HG03196 (cell line): Measurements from ENCODE around the gene RICTOR.

ENCODE experiments used
- ATAC-seq: cut with Tn5 transposase; IDR thresholded peaks from one replicate; pipeline ENCODE4 v1.9.1; 2021; ENCODE audit not compliant: unreplicated experiment

The RICTOR gene

DNA sequence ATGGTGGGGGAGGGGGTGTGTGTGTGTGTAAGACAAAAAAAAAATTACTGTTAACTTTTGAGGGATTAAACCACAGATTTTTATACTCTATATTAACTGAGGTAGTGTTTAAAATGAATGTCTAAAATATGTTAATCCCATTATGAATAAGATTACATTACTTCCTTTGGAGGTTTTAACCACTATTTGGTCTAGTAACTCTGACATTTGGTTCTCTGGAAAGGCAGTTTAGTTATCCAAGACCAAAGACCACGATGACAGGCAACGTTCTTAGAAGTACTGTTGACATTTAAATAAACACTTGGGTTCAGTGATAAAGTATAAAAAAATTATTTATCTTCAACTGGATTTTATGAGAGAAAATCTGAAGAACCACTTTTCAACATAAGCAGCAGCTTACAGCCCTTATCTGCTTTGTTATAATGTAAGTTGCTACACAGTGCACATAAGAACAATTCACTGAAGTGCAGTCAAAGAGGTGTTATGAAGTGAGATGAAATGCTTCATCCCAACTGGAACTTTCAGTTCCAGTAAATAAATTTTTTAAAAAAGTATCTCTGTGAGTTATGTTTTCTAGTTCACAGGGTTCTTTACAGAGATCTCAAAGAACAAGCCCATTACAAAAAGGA is 133.9 kb downstream of the RICTOR start:
- ATAC-seq = no peak

DNA sequence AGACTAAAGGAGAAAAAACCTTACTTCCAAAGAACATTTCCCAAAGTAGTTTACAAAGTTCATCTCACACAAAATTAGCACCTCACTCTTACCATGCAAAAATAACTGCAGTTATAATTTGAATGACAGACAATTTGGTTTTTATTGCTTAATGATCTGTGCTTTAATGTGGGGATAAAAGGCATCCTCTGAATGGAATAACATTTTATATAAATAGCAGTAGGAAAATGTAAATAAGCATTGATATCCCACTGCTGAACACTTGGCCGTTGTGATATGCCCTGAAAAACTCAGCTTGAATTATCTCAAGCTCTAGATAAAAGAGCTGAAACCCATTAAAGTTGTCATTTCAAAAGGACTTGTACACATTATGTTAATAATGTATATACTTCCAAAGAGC is 135.2 kb downstream of the RICTOR start:
- ATAC-seq = no peak

DNA sequence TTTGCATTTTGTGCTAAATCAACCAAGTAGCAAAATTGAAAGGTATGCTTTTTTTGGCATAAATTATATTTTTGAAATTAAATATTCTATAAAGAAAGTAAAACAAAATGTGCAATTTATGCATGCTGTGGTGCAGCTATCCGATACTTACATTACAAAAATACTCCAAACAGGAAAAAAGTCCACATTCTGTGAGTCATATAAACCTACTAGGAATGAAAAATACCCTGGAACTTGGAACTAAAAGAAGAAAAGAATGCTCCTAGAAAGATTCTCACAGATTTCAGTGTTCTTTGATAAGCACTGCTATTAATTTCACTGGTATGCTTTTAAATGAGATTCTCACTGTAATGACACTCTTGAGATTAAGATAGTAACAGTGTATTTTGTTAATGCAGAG is 135.8 kb downstream of the RICTOR start:
- no peak for ATAC-seq

DNA sequence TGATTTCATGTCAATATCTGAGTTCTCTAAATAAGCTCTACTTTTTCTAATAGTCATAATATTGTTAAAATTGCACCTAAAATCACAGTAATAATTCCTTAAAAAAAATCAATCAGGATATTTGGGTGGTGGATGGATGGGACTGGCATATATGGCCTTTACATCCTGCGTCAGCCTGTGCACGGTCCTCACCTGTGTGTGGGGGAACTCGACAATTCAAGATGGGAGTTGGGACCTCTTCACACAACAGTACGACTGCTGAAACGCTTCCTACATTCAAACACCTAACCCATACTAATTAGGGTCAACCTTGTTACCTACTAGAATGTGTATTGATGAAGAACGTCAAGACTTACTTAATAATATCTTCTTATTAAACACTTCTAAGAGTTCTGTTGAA is 137.9 kb downstream of the RICTOR start:
- ATAC-seq = no peak

DNA sequence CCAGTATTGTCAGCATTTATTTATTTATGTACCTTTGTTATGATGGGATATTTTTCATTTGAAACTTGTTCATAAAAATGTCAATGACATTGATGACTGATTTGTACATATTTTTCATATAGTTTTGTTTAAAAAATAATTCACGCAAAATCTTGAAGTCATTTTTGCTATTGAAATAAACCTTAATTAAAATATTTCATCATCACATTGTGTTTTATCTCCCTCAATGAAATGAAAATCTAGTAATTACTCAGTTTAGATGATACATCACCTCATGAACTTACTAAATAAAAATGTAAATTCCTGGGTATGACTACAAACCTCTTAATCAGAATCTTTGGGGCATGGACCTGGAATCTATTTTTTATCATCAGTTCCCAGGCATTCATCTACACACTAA is 138.8 kb downstream of the RICTOR start:
- no peak for ATAC-seq

DNA sequence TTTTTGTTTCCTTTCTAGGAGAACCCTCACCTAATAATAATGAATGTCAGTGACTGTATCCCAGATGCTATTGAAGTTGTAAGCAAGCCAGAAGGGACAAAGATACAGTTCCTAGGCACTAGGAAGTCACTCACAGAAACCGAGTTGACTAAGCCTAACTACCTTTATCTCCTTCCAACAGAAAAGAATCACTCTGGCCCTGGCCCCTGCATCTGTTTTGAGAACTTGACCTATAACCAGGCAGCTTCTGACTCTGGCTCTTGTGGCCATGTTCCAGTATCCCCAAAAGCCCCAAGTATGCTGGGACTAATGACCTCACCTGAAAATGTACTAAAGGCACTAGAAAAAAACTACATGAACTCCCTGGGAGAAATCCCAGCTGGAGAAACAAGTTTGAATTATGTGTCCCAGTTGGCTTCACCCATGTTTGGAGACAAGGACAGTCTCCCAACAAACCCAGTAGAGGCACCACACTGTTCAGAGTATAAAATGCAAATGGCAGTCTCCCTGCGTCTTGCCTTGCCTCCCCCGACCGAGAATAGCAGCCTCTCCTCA is 141.3 kb downstream of the RICTOR start:
- ATAC-seq = no peak

DNA sequence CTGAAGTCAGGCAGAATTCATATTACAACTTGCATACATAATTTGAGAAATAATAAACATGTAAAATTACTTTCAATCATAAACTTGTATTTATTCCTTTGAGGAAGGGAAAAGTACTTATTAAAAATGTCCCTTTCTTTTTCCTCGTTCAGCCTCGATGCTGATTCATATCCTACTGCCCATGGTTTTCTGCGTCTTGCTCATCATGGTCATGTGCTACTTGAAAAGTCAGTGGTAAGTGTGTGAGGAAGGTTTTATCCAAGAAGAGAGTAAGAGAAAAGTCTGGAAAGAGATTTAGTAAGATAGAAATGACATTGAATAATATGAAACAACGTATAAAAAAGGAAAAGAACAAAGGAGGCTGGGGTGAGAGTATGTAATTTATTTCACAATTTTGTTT is 142.5 kb downstream of the RICTOR start:
- ATAC-seq = no peak

DNA sequence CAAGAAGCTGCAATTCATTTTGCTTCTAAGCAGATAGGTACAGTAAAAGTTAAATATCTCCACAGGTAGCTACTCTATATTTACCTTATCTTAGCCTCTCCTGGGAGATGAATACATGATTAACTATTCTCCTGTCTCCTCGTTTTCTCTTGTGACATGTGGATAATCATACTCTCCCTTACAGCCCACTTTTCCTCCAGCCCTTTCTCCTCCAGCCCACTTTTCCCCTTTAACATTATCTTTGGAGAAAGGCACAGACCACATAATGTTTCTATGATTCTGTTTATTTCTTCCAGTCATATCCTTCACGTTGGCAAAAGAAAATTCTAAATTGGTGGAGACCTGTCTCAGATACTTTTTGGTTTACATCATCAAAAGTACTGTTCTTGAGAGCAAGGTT is 144.4 kb downstream of the RICTOR start:
- ATAC-seq = no peak

DNA sequence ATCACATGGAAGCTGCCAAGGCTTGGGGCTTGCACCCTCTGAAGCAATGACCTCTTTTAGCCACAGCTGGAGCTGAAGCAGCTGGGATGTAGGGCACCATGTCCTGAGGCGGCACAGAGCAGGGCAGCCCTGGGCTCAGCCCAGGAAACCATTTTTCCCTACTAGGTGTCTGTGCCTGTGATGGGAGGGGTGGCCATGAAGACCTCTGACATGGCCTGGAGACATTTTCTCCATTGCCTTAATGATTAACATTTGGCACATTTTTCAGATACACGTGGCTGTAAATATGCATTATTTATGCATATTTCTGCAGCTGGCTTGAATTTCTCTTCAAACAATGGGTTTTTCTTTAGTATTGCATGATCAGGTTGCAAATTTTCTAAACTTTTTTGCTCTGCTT is 146.7 kb downstream of the RICTOR start:
- ATAC-seq = no peak

DNA sequence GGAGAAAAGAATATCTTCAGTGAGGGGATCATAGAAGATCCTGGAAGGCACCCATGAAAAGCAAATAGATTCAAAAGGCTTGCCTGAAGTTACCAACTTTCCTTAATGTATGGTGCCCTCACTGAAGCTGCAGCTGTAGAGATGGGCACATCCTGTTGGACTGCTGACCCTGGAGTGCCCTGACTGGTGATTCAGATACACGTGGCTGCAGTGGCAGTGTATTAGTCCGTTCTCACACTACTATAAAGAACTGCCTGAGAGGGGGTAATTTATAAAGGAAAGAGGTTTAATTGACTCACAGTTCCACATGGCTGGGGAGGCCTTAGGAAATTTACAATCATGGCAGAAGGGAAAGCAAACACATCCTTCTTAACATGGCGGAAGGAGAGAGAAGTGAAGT is 148.1 kb downstream of the RICTOR start:
- ATAC-seq = no peak

DNA sequence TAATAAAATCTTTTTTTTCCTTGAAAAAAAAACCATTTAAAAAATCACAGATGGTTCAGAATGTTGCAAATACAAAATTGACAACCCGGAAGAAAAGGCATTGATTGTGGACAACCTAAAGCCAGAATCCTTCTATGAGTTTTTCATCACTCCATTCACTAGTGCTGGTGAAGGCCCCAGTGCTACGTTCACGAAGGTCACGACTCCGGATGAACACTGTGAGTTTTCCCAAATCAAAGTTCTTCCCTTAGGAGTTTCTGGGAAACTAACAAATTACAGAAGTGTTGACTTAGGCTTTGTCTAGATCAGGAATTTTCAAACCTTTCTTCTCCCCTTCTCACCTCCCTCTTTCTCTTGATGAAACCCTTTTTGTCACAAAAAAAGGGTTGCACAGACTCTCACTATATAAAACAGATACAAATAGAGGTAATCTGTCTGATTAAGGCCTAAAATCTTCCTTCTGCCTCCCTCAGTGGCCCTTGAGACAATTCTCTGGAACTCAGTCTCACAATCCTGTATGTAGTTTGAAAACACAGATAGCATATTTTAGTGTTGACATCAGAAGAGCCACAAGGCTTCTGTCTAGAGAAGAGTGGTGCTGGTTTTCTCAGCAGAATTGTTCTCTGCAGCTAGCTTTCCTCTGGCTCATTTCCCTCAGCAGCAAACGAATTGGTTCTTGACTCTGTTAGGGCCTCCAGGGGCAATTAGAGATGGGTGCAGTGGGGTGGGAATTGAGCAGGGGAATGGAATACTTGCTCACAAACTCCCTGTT is 148.9 kb downstream of the RICTOR start:
- ATAC-seq = no peak

DNA sequence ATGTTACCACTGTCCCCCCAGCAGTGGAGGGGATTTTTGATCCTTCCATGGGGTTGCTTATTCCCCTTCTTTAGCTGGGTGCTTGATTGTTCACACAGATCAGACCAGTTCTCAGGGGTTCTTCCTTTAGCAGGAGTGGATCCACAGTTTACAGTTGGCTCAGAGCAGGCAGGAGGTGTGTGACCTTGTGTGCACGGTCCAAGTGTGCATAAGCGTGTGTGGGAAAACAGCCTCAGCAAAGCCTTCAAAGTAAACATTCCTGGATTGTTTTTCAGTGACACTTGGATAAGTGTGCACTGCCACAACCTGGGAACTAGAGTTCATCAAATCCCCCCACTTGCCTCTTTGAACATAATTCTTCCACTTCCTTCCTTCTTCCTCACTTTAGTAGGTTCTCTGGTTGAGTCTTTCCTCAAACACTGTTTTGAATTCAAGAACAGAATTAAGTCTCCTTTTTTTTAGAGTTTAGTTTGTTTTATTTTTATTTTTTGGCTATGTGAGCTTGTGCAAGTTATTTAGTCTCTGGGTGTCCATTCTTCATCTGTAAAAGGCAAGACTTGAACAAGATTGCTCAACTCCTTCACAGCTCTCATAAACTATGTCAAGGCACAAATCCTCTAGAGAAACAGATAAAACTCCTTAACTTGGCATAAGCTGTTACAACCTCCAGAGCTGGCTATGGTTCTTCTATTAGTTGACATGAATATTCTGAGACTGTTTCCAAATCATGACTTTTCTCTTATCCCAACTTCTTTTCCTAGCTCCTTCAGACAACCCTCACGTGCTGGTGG is 150.3 kb downstream of the RICTOR start:
- ATAC-seq = no peak

DNA sequence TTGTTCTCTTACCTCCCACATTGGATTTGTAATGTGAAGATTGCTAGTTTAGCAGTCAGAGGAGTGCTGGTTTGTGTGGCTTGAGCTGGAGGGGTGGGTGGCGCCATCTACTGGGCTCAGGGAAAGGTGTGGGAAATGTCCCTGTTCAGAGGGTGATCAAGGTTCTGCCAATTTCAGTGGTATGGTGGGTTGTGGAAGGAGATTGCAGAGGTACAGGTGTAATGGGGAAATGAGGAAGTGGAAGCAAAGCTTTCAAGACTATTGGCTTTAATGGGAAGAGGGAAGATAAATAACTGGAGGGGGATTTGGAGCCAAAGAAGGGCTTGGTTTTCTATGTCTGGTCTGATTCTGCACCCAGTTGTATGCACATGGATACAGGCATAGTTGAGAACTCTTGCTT is 152.0 kb downstream of the RICTOR start:
- ATAC-seq = no peak

DNA sequence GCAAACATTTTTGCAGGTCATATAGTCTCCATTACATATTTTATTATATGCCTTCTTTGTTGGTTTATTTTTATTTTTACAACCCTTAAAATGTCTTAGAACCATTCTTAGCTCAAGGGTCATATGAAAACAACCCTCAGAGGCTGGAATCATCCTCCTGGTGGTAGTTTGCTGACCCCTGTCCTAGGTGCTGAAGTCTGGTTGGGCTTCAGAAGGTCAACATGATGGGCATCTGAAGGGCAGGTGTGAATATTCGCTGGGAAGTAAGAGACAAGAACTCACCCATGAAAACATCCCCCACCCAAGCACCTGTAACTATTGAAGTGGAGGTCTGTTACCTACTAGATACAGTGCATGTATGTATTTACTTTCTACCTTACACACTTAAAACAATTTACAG is 153.0 kb downstream of the RICTOR start:
- no peak for ATAC-seq

DNA sequence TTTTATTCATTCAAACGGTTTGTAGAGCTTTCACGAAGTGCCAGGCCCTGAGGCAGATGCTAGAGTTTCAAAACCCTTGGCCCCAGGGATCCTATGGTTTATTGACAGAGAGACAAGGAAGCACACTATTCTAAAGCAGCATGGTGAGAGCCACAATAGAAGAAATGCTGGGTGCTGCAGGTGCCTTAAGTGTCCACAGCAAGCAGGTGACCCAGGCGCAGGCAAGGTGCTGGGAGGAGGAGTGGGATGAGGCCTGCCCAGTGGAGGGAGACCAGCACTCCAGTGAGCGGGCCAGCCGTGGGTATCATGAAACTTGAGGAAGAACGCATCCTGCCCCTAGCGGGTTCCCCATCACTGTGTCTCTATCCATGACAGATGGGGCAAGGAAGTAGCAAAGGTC is 157.4 kb downstream of the RICTOR start:
- ATAC-seq = no peak

DNA sequence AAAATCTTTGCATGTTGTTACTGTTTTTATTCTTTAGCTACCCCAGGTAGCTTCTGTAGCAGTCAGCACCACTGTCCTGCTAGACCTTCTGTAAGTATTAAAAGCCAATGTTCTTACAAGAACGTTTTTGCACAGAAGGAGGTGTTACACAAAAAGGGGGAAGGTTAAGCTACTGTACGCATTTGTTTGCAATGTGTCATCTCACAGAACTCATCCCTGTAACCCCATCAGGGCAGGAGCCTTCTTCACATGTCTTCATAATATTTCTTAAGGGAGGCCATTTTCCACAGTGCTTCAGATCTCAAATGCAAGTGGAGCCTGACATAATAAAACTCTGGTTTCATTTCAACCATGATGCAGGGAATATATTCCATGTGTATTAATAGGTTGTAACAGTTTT is 160.5 kb downstream of the RICTOR start:
- no peak for ATAC-seq

DNA sequence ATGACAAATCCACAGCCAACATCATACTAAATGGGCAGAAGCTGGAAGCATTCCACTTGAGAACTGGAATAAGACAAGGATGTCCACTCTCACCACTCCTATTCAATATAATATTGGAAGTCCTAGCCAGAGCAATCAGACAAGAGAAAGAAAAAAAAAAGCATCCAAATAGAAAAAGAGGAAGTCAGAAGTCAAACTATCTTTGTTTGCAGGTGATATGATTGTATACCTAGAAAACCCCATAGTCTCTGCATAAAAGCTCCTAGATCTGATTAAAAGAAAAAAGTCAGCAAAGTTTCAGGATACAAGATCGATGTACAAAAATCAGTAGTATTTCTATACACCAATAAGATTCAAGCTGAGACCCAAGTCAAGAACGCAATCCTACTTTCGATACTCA is 162.3 kb downstream of the RICTOR start:
- ATAC-seq = no peak

DNA sequence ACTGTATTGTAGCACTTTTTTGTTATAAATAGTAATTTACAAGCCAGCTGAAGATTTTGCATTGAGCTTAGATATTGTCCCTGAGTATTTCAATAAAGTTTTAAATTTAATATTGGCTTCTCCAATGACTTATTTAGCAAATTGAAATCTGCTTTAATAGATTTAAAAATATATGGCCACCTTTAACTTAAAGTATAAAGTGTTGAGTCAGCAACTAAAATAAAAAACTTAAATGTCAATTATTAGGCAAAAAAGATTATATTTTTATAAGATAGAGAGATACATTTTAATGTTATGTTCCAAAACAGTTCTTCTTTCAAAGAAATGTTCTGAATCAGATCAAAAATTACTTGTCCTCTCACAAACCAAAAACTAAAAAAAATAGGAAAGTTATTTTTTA is 167.7 kb downstream of the RICTOR start:
- no peak for ATAC-seq

DNA sequence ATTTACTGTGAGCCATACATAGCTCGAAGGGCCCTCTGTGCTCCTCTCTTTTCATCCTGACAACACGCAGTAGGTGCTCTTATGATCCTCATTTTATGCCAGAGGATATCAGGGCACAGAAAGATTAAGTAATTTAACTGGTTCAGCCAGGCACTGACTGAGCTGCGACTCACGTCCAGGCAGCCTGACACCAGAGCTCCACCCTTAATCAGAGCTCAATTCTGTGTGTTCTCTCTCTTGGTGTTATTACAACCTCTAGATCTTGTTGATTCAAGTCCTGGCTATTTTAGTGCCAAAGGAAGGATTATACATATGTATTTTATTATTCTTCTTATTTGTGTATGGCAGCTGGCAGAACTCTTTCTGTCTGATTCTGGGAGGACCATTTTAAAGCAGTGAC is 168.7 kb downstream of the RICTOR start:
- ATAC-seq = no peak

DNA sequence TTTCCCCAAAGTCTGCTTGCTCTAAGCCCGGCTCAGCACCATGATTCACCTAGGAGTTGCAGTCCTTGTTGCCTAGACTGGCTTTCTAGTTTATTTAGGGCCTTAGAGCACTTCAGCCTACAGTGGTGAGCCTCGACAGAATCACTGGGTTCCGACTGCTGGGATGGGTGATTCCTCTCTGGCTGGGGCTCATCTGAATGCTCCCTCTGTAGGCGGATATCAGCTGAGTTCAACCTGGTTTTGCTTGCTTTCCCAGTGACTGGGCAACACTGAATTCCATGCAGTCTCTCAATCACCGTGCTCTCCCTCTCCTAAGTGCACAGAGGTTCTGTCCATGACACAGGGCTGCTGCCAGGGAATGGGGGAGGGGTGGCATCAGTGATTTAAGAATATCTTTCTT is 174.3 kb downstream of the RICTOR start:
- ATAC-seq = no peak

DNA sequence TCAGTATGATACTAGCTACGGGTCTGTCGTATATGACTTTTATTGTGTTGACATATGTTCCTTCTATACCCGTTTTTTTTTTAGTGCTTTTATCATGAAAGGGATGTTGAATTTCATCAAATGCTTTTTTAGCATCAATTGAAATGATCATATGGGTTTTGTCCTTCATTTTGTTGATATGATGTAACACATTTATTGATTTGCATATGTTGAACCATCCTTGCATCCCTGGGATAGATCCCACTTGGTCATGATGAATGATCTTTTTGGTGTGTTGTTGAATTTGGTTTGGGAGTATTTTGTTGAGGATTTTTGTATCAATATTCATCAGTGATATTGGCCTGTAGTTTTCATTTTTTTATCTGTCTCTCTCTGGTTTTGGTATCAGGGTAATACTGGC is 177.4 kb downstream of the RICTOR start:
- no peak for ATAC-seq

DNA sequence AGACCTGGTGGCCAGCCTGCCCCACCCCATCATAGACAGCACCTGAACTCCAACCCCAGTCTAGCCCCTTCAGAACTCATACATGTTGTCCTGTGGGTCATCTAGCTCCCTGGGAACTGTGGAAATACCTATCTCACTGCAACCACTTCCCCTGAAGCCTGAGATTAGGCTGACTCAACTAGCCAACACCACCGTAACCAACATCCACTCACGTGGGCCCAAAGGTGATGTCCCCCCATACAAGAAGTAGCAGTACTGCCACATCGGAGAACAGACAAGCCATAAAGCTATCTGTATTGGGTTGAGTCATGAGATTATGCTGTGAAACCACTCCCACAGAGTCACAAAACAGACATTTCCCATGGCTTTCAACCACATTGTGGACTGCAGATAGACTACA is 181.8 kb downstream of the RICTOR start:
- ATAC-seq = no peak
